HTERT RPE-1 (cell line): ENCODE results near the gene UPP1.

ENCODE experiments used
- in situ Hi-C: fragments of 300-500 bp; cut with MboI; formaldehyde crosslinking; loops from 4 replicates; pipeline ENCODE4 v1.14.3; 2020; ENCODE audit warnings: low sequenced_read_pairs

Gene UPP1

GRCh38 chr7:48150086-48150485 lies 61.0 kb downstream of the UPP1 start:
- in situ Hi-C loops = no loop called here

GRCh38 chr7:48154792-48155413 lies 65.8 kb downstream of the UPP1 start:
- in situ Hi-C loops = no loop called here
